Measurements from ENCODE around the gene CREB3L2.

CREB3L2 gene

DNA sequence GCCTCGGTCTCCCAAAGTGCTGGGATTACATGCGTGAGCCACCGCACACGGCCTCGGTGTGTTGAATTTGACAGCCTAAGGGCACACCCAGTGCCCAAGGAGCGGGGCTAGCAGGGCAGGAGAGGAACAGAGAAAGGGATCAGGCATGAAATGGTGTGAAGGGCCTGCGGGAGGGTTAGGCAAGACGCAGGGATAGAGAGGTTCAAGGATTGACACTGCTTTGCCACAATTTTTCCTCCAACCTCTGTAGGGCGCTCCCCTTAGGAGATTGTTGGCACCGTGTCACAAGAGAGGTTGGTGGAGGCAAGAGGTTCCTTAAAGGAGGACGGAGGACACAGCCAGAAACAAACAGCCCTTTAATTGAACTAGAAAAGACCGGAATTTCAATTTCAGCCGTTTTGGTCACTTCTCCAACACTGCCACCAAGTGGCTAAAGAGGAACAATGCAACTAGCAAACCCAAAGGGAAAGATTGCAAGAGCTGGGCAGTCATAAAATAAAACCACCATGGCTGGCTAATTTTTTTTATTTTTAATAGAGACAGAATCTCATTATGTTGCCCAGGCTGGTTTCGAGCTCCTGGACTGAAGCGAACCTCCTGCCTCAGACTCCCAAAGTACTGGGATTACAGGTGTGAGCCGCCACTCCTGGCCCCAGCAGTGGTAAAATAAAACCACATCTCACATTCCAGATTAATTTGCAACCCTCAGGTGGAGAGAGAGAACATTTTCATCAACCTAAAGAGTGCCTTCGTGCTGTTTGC lies 6.9 kb upstream of the CREB3L2 start:
- DNase-seq = peak; percentile 65

DNA sequence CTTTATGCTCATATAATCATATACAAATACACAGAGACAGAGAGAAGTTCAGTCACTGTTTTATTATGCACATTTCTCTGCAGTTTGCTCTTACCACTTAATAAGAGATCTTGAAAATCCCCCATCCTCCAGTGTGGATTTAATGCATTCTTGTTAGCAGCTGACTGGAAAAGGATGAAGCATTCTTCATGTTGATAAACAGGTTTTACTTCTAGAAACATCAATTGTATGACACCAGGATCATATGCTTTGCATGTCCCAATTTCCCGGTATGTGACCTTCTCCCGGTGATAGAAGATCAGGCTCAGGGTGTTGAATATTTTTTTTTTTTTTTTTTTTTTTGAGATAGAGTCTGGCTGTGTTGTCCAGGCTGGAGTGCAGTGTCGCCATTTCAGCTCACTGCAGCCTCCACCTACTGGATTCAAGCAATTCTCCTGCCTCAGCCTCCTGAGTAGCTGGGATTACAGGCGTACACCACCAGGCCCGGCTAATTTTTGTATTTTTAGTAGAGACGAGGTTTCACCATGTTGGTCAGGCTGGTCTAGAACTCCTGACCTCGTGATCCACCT lies 6.2 kb upstream of the CREB3L2 start:
- no peak for DNase-seq

DNA sequence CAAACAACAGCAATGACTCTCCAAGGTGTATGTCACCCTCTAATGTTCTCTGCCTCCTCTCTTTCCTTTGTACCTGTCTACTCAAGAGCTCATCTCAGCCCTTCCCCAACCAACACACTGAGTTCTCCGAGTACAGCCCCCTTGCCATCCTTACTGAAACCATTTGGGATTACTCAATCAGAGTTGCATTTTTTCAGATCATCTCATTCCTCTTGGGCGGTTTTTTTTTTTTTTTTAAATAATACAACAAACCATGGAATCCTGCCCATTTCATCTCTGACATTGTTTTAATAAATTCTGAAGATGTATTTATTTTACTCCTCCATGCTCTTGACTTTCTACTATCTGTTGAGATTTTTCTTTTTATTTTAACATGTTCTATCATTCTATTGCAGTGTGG lies 4.2 kb upstream of the CREB3L2 start:
- no peak for DNase-seq

DNA sequence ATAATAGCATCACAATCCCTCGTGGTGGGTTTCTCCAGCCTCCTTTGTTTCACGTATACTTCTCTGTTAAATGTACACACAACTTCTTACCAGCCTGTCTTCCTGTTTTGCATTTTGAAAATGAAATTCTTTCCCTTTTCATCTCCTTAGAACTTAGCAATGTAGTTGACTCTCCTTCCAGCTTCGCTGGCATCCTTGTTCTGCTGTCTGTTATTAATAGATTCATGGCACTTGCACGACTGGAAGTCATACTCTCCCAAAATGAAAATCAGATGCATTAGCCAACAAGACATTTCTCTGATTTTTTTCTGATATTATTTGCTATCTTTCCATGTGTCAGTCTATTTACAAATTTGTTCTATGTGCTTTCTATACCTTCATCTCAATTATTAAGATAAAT lies 3.0 kb upstream of the CREB3L2 start:
- DNase-seq = no peak

DNA sequence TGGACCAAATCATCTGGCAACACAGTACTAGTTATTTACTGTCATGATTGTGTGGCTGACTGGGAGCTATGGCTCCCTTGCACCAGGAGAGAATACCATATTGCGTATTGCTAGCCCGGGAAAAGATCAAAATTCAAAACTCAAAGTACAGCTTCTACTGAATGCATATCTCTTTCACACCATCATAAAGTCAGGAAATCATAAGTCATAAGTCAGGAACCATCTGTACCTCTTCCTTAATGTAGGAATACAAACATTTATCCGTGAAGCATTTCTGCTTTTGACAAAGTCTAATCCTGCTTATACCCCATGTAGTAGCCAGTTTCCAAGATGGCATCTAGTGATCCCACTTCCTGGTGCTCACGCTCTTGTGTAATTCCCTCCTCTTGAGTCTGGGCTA lies 2.2 kb upstream of the CREB3L2 start:
- no peak for DNase-seq

DNA sequence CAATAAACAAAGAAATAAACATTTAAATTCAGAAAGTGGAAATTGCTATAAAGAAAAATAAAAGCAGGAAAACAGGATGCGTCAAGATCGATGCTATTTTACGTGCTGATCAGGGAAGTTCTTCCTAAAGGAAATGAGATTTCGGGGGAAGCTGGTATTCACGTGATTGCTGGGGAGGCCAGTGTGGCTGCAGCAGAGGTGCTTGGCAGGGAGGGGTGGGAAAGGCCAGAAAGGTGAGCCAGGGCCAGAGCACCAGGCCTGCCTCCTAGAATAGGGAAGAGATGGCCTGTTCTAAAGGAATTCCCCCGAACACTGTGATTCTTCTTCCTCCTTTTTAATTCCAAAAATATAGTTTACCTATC lies 923 bp upstream of the CREB3L2 start:
- no peak for DNase-seq

DNA sequence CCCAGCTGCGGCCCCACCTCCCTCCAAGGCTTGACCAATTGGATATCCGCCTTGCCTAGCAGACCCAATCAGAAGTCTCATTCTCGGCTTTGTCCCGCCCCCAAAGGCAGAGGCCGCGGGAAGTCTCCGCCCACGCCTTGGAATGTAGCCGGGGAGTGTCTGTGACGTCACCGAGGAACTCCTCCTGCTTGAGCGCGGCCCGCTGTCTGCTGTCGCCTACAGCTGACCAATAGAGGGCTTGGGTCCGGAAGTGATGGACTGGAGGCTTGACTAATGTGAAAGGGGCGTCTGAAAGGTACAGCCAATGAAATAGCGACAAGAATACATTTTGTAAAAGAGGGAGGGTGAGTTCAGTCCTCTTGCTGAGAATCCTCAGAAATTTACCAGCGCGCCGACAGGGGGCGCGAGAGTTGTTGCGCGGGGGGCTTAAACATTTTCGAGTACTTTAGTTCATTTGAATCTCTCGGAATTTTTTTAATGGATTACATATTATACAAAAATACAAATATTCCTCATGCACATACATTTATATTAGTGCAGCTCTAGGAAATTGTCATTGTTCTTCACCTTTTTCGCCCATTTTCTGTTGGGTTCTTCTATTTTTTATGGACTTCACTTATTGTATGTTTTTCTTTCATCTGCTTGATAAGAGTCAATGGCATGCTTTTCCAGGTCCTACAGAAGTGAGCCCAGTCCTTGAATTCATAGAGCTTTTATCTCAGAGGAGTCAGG lies 376 bp upstream of the CREB3L2 start:
- peak; percentile 99 for DNase-seq

DNA sequence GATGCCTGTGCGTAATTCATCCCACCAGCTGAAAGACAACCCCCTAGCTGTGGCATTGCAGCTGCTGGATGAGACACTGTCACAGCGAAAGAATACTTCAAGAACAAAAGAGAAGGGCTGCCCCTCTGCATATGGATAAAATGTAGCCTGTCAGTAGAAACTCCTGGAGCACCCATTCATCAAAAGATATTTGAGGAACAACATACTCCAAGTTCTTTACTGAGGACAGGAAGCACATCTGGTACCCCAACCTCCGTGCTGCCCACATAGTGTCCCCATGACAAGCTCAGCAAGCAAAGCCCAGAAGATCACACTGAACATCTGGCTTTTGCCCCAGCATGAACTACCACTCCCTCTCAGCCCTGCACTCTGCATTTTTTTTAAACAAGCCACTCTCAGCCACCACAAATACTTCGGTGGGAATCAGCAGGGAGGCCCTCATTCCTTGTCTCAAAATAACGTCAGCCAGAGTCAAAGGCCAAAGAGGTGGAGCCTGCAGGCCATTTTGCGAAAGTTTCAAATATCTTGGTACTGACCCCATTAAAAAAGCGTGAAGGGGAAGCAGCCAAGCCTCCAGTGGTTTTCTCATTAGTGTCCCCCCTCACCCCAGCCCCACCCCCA lies 1.7 kb downstream of the CREB3L2 start:
- peak; percentile 98 for DNase-seq

DNA sequence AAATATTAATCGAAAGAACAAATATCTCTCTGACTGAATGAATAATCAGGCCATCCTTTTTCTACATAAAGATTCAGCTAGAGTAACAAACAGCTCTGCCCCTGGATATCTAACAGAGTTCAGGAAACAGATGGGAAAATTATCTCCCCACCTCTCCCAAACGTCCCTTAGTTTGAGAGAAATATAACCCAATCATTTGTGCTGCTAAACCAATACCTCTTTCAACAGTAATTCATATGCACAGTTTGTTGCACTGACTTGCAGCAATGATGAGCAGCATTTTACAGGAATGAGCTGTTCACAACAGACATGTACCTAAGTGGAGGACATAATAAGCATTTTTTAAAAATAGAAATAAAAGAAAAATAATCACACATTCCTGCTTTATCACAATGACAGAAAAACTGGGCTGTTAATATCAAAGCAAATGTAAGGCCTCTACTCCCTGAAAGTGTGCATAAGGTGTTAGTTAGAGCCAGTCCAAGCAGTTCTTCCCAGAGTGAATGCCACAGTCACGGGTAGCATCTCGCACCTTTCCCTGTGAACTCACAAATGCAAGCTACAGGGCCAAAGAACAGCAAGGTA lies 2.3 kb downstream of the CREB3L2 start:
- DNase-seq = no peak

DNA sequence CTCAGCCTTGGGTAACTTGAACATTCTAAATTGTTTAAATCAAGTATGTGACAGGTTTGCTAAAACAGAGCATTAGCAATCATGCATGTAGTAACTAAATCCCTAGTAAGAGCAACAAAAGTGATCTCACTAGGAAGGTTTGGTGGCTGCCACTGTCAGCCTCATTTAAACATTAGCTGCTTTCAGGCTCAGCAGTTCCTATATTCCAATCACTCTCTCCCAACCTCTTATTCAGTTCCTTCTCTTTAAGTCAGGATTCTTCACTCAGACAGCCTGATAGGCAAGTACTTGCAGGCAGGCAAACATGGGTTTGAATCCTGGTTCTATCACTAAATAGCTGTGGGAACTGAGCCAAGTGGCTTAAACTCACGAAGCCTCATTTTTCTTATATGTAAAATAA lies 3.6 kb downstream of the CREB3L2 start:
- no peak for DNase-seq

DNA sequence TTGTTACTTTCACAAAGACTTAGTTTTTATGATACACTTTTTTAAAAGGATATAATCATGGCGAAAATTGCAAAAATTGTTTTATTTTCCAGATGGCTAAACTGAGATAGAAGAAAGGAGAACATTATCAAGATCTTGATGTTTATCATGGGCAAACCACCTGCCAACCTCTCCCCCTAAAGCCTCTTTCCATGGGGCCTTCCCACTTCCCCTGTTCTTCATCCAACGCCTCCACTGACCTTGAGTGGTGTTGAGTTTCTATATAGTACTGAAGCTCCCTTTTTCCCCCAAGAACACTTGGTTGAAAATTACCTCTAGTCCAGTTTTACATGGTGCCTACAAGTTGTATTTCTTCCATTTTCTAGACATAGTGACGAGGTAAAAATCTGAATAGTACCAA lies 5.0 kb downstream of the CREB3L2 start:
- DNase-seq = no peak

DNA sequence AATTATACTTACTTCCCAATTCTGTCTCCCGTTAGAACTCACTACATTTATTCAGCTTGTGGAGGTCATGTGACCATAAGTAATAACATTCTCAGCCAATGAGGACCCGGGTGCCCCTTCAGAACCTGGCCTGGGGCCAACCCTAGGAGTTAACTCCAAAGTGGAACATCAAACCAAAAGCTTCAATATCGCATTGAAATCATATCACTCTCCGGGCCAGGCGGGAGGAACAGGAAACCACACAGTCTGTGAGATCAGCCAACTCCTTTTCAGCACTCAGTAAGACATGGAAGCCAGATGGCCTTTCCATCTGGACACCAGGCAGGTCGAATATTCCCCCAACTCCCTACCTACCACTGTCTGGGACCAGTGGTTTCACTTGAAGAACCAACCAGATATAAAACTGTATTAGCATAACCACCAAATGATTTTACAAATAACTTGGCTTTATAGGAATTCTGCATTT lies 5.5 kb downstream of the CREB3L2 start:
- DNase-seq = peak; percentile 71

DNA sequence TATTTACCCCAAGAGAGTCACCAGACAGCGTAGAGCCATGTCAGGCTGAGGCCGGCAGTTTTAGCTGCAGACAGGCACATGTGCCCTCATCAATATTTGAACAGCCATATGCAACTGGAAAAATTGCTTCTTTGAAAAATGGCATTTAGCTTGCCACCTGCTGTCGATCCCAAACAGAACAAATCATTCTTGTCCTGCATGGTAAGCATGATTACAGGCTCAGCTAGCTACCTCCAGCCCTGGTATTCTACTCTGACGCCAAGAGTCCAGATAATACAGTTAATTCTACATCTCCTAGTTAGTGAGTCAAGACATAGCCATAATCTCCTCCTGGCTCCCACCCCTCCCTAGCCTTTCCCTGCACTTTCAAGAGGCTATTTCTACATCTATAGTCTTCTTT lies 7.7 kb downstream of the CREB3L2 start:
- no peak for DNase-seq

DNA sequence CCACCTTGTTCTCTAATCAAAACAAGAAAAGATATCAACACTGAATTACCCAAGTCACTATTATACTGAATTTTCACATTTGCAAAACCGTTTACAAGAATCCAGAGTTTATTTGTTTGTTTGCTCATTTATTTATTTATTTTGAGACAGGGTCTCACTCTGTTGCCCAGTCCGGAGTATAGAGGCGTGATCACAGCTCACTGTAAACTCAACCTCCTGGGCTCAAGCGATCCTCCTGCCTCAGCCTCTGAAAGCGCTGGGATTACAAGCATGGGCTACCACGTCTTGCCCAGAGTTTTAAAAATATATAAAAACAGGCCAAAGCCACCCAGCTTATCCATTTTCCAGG lies 8.5 kb downstream of the CREB3L2 start:
- no peak for DNase-seq

DNA sequence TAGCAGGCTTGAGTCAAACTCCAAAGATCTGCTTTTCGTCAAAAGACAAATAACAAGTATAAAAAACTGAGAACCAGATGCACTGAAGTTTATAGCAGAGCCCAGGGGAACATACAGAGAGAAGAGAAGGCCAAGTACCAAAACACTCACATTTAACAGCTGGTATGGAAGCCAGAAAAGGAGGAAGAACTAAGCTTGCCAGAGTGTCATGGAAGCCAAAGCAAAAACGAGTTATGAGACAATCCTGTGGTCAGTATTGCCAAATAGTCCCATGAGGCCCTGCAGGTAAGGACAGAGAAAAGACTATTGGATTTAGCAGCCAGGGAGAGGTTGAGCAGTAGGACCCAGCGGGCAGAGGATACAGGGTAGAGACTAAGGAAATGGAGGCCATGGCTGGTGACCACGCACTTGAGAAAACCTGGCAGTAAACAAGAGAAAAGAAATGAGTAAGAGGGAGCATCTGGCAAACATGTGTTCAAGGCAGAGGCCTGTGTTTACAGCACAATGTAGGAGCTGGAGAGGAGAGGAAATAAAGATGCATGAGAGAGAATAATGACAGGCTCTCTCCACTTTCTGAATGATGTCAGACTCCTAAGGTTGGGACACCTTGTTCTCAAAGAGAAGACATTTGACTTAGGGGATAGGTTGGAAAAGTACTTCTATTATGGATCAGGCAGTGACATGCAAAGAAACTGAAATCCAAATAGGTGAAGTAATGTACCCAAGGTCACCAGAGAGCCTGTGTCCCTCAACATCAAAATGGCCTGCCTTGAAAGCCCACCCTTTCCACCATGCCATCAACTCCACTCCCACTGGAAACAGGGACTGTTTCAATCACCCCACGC lies 9.1 kb downstream of the CREB3L2 start:
- peak; percentile 95 for DNase-seq

DNA sequence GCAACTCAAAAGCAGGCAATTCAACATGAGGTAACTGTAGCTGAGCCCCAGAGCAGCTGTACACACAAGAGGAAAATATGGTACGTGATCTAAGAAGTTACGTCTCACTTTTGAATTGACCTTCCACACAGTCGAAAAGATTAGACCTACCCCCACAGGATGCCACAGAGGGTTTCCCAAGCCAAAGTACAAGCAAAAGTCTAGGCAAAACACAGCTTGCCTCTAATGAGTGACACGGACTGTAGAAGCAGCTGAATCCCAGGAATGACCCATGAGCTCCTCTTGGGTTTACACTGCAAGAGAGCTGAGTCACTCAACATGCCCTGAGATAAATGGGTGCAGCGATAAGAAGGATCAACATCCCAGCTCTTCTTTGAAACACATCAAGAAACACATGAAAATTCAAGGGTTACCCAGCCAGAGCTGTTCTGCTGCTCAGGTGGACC lies 9.8 kb downstream of the CREB3L2 start:
- peak; percentile 81 for DNase-seq

DNA sequence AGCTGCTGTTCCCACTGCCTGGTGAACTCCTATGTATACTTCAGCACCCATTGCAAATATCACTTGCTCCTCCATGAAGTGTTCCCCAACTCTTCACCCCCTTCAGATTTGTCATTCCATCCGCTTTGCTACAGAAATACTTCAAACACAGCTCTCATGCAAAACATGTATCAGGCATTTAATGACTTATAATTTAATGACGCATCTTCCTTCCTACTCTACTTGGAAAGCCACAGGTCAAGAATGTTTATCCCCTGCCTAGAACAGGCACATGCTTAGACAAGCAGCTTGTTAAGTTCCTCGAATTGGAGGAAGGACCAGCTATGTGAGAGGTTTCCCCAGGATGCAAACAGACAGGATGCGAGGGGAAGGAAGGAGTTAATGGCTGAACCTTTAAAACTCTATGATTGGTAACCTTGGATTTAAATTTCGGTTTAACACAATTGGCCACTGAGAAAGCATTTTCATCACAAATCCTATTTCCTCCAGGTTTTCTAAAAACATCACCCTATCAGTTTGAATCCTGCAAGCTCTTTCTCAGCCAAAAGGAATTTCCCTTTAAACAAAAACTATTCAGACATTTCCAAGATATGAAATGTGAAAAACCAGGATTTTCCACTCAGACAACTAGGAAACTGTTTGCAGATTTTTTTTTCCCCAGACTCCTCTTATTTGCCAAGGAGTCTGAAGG lies 11.5 kb downstream of the CREB3L2 start:
- peak; percentile 95 for DNase-seq

DNA sequence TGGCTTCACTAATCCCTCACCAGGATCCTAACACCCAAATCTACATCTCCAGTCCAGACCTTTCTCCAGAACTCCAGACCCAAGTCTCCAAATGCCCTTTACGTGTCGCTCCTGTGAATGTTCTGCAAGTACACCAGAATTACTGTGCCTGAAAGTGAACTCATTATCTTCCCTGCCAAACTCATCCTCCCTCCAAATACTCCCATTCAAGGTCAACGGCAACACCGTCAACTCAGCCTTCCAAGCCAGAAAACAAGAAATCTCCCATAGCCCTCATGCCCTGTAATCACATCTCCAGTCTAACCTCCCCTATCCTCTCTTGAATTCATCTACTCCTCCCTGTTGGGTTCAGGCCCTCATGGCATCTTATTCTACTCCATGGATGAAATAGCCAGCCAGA lies 12.3 kb downstream of the CREB3L2 start:
- DNase-seq = no peak

DNA sequence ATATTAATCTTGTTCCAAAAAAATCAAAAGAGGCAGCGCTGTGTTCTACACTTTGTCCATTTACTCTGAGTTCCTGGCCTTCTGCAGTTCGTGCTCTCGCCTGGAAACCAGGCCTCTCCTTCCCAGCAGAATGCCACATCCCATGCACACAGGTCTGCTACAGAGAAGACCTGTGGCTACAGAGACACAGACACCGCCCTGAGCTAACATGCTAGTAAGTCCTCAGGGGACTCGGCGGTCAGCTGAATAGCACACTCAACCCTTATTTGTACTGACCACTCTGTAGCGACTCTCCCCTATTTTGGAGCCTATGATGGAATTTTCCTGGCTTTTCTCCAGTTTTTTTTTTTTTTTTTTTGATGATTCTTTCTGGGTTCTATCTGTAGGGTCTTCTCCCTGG lies 12.8 kb downstream of the CREB3L2 start:
- no peak for DNase-seq

DNA sequence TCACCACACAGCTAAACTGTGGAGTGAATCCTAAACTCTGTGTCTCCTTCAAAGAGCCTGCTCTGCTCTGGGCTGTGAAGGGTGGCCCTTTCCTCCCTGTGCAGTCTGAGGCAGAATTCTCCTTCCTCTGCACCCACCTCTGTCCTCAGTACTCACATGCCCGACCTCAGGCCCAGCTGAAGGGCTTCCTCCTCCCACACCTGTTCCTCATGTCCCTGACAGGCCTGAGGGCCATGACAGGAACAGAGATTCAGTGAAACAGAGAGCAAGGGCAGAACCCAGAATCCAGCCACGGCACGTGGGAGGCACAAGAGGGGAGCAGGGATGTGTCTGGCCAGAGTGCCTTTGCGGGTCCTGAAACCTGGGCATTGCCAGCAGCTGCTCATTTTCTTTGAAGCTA lies 13.9 kb downstream of the CREB3L2 start:
- DNase-seq = no peak

DNA sequence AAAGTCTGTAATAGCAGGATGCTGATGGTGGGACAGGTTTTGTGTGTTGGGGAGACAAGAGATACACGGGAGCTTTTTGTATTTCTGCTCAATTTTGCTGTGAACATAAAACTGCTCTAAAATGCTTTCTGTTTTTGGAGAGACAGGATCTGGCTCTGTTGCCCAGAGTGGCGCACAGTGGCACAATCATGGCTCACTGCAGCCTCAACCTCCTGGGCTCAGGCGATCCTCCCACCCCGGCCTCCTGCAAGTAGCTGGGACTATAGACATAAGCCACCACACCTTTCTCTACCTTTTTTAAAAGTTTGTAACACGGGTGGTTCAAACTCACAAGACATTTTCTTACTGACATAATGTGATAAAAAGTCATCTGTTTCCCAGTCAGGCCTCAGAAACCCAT lies 14.3 kb downstream of the CREB3L2 start:
- no peak for DNase-seq

DNA sequence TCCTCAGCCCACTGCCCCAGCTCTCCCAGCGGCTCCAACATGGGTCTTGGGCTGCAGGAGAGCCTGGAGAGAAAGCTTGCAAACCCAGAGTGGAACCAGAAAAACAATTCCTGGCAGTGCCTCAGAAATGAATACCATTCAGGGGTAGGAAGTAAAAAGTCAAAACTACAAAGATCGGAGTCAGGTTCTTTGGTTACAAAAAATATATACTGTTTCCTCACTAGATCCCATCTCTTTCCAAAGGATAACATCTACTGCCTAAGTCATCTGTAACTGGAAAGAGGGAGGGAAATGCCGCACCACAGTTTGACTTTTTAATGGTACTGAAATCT lies 14.9 kb downstream of the CREB3L2 start:
- no peak for DNase-seq
